CD4-positive, alpha-beta T cell treated with Interleukin-17A for 1 hour (primary cell): ENCODE measurements around the gene B3GNT3.

Experiments used
- DNase-seq: peaks from one replicate; pipeline ENCODE4 v3.0.0-alpha.2; 2020

Gene B3GNT3, protein sequence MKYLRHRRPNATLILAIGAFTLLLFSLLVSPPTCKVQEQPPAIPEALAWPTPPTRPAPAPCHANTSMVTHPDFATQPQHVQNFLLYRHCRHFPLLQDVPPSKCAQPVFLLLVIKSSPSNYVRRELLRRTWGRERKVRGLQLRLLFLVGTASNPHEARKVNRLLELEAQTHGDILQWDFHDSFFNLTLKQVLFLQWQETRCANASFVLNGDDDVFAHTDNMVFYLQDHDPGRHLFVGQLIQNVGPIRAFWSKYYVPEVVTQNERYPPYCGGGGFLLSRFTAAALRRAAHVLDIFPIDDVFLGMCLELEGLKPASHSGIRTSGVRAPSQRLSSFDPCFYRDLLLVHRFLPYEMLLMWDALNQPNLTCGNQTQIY

DNA sequence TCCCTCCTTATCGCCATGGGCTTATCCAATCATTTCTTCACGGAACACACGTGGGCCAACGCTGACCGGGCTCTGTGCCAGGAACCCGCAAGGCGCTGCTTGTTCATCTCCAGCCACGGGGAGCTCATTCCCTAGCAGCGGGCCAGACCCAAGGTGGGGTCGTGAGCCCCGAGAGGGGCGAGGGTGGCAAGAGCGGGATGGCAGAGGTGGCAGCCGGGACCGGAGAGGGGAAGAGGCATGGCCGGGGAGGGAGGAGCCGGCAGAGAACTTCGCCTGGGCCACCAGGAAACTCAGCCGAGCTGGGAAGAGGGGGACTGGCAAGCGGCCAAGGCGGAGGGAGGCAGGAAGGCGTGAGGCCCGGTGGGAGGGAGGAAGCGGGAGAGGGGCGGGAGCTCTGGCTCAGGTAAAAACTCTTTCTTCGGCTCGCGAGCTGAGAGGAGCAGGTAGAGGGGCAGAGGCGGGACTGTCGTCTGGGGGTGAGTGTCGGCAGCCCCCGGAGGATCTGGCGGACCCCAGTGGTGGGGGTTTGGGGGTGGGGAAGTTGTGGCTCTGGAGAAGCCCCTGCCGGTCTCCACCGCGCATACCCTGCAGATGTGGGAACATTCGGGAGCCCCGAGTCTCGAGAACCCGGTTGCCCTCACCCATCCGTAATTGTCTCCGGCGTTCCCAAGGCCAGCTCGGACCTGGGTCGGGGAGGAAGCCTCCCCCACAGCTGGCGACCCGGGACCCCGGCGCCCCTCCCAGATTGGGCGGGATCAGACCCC, at the start of gene B3GNT3:
Gene B3GNT3, plus strand, starts transcription at position 408 of the 764 bp plus-strand sequence. CDS start 12,670 bp downstream, outside the sequence.
- no peak for DNase-seq

DNA sequence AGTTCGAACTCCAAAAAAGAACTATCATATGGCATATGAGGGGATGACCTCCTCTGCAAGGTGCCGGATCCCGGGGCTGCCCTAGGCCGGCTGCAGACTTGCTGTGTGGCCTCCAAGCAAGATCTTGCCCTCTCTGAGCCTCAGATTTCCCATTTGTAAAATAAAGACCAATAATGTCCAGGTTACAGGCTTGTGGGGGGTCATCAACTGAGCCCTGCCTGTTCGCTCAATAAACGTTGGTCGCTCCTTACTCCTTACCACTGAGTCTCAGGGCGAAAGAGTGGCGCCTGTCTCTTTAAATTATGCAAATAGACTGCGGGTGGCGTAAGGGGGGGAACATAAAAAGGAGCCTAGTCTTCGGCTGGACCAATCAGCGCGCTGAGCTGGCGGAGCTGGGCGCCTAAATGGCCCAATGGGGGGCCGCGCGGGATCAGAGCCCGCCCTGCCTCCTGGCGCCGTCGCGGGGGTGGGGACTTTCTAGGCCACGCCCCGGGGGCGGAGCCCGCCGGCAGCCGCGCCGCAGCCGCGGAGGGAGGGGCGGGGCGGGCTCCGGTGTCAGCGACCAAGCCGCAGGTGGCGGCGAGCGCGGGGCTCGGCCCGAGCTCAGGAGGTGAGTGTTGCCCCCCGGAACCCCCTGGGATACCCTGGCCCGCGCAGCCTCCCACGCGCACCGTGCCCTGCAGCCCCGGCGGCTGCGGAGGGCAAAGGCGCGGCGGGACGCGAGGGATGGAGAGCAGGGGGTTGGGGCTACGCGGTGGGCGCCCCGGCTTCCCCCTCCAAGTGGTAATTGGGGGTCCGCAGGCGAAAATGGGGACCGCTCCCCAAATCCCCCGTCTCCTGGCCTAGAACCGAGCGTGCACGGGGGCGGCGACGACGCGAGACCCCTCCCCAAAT, 47.5 kb upstream of the B3GNT3 start:
- peak; percentile 96 for DNase-seq

DNA sequence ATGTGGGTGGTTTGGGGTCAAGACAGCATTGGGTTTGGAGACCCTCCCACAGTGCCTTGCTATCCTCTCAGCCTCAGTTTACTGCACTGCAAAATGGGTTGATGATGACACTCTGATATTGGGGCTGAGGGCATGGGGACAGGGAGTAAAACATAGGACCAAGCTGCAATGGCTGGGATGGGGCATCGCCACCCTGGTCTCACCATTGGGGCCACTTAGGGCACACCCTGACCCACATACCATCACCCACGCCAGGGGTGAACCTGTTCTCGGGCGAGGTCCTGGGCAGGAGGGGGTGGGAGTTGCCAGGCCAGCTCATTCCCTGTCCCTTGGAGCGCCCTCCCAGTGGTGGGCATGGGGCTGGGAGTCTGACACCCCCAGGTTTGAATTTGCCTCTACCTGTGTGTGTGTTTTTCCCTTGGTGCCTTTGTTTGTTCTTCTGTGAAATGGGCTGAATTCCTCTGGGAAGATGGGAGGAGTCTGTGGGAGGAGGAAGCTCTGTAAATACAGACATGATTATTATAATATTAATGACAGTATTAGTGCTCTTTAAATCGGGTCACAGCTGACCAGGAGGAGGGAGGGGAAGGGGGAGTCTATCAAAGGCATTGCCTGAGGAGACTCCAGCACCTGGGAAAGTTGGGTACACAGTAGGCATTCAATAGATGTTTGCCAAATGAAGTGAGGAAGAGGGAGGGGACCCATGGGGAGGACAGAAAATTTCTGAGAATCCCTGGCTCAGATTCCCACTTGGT, 45.9 kb upstream of the B3GNT3 start:
- no peak for DNase-seq

DNA sequence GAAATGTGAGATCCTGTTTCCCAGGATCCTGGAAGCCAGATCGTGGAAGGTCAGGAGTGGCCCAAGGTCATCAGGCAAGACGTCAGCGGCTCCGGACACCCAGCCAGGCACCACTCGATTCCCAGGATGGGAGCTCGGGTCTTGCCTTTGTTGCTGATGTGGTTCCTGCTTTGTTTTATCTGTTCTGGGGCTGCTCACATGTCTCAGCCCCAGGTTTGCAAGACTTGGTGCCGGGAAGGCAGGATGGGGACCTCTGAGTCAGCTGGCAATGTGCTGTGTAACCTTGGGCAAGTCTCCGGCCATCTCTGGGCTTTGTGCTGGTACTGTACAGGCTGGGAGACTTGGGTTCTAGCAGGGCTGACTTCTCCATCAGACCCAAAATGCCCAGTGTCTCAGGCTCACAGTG, 45.0 kb upstream of the B3GNT3 start:
- no peak for DNase-seq

DNA sequence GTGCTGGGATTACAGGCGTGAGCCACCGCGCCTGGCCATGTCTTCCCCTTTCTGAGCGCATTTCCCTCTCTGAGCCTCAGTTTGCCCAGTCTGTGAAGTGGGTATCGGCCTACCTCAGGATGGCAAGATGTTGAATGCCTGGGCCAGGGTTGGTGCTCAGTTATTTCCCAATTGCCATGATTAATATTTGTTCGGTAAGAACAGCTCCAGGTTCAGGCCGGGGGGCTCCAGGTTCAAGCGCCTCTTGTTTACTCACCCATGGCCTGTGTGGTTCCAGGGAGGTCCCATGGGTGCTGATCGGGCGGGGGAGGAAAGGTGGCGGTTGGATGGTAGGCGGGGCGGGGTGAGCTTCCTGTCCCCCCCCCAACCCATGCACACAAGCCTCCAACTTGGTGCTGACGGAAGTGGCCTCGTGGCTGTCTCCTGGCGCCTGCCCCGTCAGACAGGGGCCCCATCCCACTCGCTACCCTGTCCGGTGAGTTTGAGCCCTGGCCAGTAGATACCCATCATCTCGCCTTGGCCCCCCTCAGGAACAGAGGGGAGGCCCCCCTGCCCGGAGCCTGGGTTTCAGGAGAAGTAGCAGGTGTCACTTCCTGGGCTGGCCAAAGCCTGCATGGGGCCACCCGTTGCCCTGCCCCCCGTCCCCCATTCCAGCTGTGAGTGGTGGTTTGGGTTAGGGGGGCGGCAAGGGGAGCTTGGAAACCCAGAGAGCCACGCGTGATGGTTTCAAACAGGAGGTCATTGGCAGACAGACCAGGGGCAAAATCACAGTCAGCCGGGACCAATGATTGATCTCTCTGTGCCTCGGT, 43.6 kb upstream of the B3GNT3 start, which contains the start of gene FCHO1:
Gene FCHO1, plus strand, starts transcription at position 375 of the 809 bp plus-strand sequence. CDS start 3,688 bp downstream, outside the sequence.
- DNase-seq = peak; percentile 89

DNA sequence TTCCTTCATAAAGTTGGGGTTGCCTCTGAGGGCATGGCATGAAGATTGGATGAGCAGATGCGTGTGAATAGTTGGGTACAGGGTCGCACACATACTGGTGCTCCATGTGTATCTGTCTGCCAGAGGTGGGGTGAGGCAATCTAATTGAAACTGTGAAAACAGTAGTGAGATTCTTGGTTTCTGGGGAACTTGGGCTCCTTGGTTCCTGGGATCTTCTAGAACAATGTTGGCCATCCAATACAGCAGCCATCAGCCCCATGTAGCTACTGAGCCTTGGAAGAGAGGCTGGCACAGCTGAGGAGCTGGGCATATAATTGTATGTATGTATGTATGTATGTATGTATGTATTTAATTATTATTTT, 43.0 kb upstream of the B3GNT3 start:
- no peak for DNase-seq

DNA sequence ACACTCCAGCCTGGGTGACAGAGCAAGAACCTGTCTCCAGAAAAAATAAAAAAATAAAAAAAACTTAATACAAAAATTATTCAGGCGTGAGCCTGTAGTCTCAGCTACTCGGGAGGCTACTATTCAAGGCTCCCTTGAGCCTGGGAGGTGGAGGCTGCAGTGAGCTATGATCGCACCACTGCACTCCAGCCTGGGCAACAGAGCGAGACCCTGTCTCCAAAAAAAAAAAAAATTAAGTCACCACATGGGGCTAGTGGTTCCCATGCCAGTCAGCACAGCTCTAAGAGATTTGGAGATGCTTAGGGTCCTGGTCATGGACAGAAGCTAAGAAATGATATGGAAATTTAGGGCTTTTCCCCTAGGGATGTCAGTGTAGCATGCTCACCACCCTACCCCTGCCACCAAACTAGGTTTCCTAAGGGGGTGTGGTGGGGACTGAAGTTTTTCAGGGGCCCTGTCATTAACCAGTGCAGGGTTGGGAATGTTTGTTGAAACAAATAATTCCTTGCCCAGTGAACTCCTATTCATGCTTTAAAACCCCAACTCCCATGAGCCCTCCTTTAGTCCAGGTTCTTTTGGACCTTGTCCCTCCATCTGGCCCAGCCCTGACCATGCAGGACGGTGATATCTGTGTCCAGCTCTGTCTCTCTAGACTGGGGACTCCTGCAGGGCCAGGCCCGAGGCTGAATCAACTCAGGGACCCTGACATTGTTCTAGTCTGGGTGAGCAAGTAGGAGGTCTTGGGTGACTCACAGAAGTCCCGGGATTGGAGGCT, 41.9 kb upstream of the B3GNT3 start:
- no peak for DNase-seq

DNA sequence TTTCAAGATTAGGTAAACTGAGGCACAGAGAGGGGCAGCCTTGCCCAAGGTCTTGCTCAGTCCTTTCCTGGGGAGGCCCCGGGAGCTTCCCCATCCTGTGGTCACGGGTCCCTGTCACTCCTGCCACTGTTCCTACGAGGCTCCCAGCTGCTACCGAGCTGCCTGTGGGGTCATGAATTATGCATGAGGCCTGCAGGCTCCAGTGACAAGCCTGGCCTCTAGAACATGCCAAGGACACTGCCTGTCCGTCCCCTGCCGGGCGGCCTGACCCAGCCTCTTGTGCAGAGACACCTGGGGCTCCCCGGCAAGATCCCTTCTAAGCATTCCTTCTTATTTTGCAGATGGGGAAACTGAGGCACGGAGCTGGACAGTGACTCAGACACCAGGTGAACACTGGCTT, 41.0 kb upstream of the B3GNT3 start:
- DNase-seq = no peak

DNA sequence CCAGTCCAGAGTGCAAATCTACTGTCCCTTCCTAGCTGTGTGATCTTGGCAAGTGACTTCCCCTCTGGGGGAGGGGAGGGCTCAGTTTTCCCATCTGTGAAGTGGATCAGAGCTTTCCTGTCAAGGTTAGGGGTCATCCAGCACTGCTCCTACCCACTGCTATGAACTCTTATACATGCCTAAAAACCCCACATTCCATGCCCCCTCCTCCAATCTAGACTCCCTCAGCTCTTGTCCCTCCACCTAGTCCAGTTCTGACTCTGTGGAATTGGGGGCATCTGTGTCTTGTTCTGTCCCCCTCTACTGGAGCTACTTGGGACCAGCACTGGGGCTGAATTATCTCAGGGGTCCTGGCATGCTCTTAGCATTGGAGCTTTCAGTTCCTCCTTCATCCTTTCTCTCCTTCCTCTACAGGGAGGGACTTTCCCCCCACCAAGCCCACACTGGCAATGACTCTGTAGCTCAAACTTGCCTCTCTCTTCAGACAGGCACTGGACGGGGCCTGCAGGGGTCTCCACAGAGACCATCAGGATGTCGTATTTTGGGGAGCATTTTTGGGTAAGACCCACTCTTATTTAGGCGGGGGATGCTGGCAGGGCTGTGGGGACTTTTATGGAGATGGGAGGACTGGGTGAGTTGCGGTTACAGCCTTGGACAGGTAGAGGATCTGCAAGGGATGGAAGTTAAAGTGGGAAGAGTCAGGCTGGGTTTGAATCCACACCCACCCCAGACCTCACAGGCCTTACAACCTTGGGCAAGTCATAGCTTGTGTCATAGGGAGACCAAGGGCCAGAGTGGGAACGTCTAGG, 40.1 kb upstream of the B3GNT3 start:
- no peak for DNase-seq

DNA sequence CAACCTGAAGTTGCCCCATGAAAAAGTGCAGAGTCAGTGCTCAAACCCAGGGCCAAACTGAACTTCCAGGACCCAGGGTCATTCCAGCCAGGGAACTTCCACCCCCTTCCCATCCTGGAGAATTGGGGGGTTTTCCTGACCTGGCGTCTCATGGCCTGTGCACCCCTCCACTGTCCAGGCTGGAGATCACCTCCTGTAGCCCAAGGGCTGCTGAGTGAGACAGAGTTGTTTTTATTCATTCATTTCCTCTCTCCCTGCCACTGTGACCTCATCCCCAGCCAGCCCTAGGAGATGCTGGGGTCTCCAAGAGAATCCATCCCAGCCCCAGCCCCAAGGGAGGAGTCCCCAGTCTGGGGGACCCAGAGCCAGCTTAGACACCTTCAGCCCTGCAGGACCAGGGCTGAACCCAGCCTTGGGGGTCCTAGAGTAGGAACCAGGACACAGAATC, 39.5 kb upstream of the B3GNT3 start:
- no peak for DNase-seq

DNA sequence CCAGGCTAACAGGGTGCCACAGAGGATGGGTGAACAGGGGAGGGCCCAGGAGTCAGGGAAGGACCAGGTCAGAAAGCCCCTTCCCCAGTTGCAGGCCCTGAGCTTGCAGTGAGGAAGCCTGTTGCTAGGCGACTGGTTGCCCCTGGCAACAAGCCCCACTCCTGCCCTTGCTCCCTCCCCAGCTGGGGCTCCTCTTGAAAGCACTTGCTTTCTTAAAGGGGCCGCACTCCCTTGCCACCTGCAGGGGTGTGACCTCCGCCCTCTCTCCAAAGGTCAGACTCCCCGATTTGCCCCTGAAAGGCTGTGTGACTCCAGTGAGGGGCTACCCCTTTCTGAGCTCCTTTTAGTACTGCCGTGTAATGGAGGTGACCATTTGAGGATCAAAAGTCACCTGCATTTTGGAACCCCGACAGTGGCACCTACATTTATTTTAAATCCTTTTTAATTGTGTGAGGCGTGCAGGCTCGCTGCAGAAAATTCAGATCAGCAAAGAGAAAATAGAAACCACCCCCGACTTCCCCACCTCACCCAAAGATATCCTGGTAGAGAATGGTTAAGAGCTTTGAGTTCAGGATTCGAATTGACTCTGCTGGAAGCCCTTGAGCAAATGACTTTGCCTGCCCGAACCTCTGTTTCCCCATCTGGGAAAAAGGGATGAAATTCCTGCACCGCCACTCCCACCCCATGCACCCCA, 38.8 kb upstream of the B3GNT3 start:
- DNase-seq = peak; percentile 53

DNA sequence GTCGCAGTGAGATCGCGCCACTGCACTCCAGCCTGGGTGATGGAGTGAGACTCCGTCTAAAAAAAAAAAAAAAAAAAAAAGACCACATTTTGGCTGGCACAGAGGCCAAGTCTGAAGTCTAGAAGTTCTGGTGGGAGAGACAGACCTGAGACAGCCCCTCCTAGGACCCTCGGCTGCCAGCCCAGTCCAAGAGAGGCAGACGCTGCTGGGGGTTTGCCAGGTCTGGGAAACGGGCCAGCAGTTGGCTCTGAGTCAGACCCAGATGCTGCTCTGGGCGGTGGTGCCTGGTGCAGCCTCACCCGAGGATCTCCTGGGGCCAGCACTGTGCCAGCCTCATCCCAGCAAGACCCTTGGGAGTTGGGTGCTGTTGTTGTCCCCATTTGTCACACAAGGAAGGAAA, 37.8 kb upstream of the B3GNT3 start:
- no peak for DNase-seq

DNA sequence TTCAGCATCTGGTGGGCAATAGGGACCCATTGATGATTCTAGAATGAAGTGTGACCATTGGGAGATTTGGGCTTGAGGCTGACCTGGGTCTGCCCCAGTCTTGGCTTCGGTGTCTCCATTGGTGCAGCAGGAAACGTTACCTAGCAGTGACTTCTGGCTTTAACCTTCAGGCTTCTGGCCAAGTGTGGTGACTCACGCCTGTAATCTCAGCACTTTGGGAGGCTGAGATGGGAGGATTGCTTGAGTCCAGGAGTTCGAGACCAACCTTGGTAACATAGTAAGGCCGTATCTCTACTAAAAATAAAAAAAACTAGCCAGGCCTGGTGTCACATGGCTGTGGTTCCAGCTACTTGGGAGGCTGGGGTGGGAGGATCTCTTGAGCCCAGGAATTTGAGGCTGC, 36.4 kb upstream of the B3GNT3 start:
- no peak for DNase-seq

DNA sequence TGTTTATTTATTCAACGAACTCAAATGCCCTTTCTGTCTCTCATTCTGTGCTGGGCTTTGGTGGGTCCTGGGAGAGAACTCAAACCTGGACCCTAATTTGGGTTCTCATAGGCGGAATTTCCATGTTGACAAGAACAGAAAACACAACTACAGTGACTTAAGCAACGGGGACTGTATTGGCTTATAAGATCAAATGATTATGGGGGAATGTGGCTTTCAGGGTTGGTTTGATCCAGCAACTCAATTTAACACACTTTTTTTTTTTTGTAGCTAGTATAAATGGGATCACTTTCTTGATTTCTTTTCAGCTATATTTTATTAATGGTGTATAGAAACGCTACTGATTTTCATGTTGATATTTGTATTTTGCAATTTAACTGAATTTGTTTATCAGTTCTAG, 33.8 kb upstream of the B3GNT3 start:
- DNase-seq = no peak

DNA sequence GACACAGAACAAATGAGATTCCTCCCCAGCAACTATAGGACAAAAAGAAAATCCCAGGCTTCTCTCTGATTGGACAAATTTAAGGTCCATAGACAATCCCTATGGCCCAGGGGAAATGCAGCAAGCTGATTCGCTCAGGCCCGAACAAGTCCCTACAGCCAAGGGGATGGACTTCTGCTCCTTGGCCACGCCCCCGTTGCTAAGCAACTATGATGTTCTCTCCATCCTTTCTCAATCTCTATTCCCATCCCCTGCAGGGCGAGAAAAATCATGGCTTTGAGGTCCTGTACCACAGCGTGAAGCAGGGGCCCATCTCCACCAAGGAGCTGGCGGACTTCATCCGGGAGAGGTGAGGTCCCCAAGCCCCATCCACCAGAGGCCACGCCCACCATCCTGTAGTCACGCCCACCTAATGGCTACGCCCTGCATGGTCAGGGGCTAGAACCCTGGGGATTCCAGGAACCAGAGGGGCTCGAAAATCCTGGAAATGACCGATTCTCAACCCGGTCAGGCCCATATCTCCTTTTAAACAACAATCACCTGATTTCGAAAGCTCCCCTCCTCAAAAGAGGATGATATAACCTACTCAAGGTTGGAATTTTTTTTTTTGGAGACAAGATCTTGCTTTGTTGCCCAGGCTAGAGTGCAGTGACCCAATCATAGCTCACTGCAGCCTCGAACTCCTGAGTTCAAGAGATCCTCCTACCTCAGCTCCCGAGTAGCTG, 32.3 kb upstream of the B3GNT3 start:
- peak; percentile 17 for DNase-seq

DNA sequence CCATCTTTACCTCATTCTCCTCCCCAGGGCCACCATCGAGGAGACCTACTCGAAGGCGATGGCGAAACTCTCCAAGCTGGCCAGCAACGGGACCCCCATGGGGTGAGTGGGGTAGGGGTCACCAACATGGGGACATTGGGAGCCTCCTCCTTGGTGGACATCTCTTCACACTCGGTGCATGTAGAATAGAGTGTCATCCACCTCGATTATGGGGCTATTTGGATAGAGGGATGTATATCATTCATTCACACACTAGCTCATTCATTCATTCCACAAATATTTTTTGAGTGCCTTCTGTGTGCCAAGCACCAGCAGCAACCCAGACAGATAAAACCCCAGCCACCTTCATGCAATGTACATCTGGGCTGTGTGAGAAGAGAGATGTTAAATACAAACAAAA, 30.6 kb upstream of the B3GNT3 start:
- no peak for DNase-seq

DNA sequence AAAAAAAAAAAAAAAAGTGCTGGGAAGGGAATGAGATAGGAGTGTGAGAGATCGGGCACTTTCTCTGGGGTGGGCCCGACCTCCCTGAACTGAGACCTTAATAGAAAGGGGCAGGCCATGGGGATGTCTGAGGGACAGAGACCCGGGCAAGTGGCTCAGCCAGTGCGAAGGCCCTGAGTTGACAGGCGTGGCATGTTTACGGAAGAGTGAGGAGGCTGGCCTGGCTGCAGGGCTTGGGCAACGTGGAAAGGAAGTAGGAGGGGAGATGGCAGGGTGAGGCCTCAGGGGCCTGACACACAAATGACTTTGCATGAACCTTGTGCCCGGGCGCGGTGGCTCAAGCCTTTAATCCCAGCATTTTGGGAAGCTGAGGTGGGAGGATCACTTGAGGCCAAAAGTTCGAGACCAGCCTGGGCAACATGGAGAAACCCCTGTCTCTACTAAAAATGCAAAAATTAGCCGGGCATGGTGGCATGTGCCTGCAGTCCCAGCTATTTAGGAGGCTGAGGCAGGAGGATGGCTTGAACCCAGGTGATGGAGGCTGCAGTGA, 29.8 kb upstream of the B3GNT3 start:
- peak; percentile 26 for DNase-seq

DNA sequence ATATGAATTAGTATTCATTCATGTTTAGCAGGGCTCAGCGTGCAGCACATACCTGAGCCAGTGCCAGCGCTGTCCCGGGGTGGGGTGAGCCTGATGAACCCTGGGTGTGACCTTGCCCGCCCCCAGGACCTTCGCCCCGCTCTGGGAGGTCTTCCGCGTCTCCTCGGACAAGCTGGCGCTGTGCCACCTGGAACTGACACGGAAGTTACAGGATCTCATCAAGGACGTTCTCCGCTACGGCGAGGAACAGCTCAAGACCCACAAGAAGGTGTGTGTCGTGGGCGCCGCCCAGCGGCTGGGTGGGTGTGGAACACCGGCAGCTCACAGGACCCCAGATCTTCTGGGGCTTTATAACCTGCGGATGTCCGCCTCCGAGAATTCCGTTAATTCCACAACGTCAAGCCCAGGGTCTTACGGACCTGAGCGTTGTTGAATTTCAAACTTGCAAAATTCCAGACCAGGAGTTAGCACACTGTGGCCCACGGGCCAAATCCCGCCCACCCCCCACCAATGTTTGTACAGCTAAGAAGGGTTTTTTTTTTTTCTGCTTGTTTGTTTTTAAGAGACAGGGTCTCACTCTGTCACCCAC, 28.3 kb upstream of the B3GNT3 start:
- peak; percentile 37 for DNase-seq
